ENCODE results near the gene TMCC2. TPM values are rescaled to one million over a fixed set of nuclear protein-coding genes. Genes with fewer than 3 reads are reported as not detected.

TMCC2 gene
- total RNA-seq, 1 donor from 2014 or later, result 7.1 TPM

GRCh38 chr1:205306929-205307566, 79.3 kb downstream of the TMCC2 start:
- no peak for DNase-seq (ENCODE audit: low spot score)
- H3K27me3 ChIP-seq, result no peaks in the 10 kb centered on the region
- no peak for TF ChIP-seq EZH2 (IDR thresholded peaks at IDR 0.05)
- TF ChIP-seq, protein P1, sequence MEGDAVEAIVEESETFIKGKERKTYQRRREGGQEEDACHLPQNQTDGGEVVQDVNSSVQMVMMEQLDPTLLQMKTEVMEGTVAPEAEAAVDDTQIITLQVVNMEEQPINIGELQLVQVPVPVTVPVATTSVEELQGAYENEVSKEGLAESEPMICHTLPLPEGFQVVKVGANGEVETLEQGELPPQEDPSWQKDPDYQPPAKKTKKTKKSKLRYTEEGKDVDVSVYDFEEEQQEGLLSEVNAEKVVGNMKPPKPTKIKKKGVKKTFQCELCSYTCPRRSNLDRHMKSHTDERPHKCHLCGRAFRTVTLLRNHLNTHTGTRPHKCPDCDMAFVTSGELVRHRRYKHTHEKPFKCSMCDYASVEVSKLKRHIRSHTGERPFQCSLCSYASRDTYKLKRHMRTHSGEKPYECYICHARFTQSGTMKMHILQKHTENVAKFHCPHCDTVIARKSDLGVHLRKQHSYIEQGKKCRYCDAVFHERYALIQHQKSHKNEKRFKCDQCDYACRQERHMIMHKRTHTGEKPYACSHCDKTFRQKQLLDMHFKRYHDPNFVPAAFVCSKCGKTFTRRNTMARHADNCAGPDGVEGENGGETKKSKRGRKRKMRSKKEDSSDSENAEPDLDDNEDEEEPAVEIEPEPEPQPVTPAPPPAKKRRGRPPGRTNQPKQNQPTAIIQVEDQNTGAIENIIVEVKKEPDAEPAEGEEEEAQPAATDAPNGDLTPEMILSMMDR (IDR thresholded peaks at IDR 0.05), result no peak
- TF ChIP-seq EZH2phosphoT487 (IDR thresholded peaks at IDR 0.05), result no peak
- peaks cover 93% of the 10 kb centered on the region for H3K79me2 ChIP-seq (ENCODE audit: low read depth)
- peaks cover 11% of the 10 kb centered on the region for H3K27me3 Mint-ChIP-seq (ENCODE audit: insufficient read depth, low read depth)
- H3K27ac ChIP-seq, result peak overlapping the region; percentile 100
- peak overlapping the region; percentile 60 for H3K27ac Mint-ChIP-seq
- peaks cover 76% of the 10 kb centered on the region for H3K4me1 Mint-ChIP-seq
- no peak overlapping the region for H3K4me3 Mint-ChIP-seq
- no peaks in the 10 kb centered on the region for H3K9me3 Mint-ChIP-seq
- H3K4me2 ChIP-seq, result no peak overlapping the region
- no peak overlapping the region for H3K4me3 ChIP-seq
- no peaks in the 10 kb centered on the region for H3K9me3 ChIP-seq (ENCODE audit: low read depth)
- peaks cover 40% of the 10 kb centered on the region for H3K4me1 ChIP-seq
- peaks cover 83% of the 10 kb centered on the region for H3F3A ChIP-seq (ENCODE audit: low read depth)
- peaks cover 94% of the 10 kb centered on the region for H4K20me1 ChIP-seq (ENCODE audit: low read depth)
- H3K9ac ChIP-seq, result no peak overlapping the region
- no peak overlapping the region for H2AFZ ChIP-seq (replicated peaks)
- peaks cover 32% of the 10 kb centered on the region for H3K36me3 ChIP-seq
- H3K36me3 Mint-ChIP-seq, result peaks cover 69% of the 10 kb centered on the region

GRCh38 chr1:205309741-205310140, 82.0 kb downstream of the TMCC2 start:
- peak overlapping the region; percentile 65 for H3K27ac Mint-ChIP-seq
- peaks cover 90% of the 10 kb centered on the region for H4K20me1 ChIP-seq (ENCODE audit: low read depth)
- H2AFZ ChIP-seq (replicated peaks), result no peak overlapping the region
- H3K4me1 ChIP-seq, result peaks cover 38% of the 10 kb centered on the region
- peak overlapping the region; percentile 30 for H3K4me3 Mint-ChIP-seq
- TF ChIP-seq, protein P1 (IDR thresholded peaks at IDR 0.05), result no peak
- no peak for TF ChIP-seq EZH2 (IDR thresholded peaks at IDR 0.05)
- TF ChIP-seq EZH2phosphoT487 (IDR thresholded peaks at IDR 0.05), result no peak
- no peaks in the 10 kb centered on the region for H3K27me3 ChIP-seq
- no peak overlapping the region for H3K9ac ChIP-seq
- H3K27me3 Mint-ChIP-seq (ENCODE audit: insufficient read depth, low read depth), result peaks cover 10% of the 10 kb centered on the region
- H3K9me3 ChIP-seq (ENCODE audit: low read depth), result no peaks in the 10 kb centered on the region
- H3K79me2 ChIP-seq (ENCODE audit: low read depth), result peaks cover 95% of the 10 kb centered on the region
- no peak for DNase-seq (ENCODE audit: low spot score)
- H3F3A ChIP-seq (ENCODE audit: low read depth), result peaks cover 81% of the 10 kb centered on the region
- H3K36me3 Mint-ChIP-seq, result peaks cover 62% of the 10 kb centered on the region
- H3K4me3 ChIP-seq, result no peak overlapping the region
- H3K4me1 Mint-ChIP-seq, result peaks cover 83% of the 10 kb centered on the region
- no peak overlapping the region for H3K4me2 ChIP-seq
- H3K9me3 Mint-ChIP-seq, result no peaks in the 10 kb centered on the region
- H3K36me3 ChIP-seq, result peaks cover 32% of the 10 kb centered on the region
- H3K27ac ChIP-seq, result peak overlapping the region; percentile 100

- no peaks in the 10 kb centered on the region for H3K9me3 Mint-ChIP-seq
These were observed 83.4 kb downstream of the TMCC2 start for GRCh38 chr1:205310976-205311704.

More at GRCh38 chr1:205310976-205311704, 83.4 kb downstream of the TMCC2 start:
- DNase-seq (ENCODE audit: low spot score), result no peak
- H3K4me1 ChIP-seq, result peaks cover 52% of the 10 kb centered on the region
- H3K9me3 ChIP-seq (ENCODE audit: low read depth), result no peaks in the 10 kb centered on the region
- peak overlapping the region; percentile 69 for H3K4me3 Mint-ChIP-seq
- peak overlapping the region; percentile 100 for H3K27ac ChIP-seq
- H3K27ac Mint-ChIP-seq, result peak overlapping the region; percentile 100
- peaks cover 93% of the 10 kb centered on the region for H4K20me1 ChIP-seq (ENCODE audit: low read depth)
- no peak overlapping the region for H3K4me3 ChIP-seq
- peaks cover 32% of the 10 kb centered on the region for H3K36me3 ChIP-seq
- H3K4me1 Mint-ChIP-seq, result peaks cover 86% of the 10 kb centered on the region
- H3K27me3 Mint-ChIP-seq (ENCODE audit: insufficient read depth, low read depth), result peaks cover 13% of the 10 kb centered on the region
- TF ChIP-seq EZH2 (IDR thresholded peaks at IDR 0.05), result no peak
- TF ChIP-seq EZH2phosphoT487 (IDR thresholded peaks at IDR 0.05), result no peak
- TF ChIP-seq, protein P1 (IDR thresholded peaks at IDR 0.05), result no peak
- H3K27me3 ChIP-seq, result no peaks in the 10 kb centered on the region
- H3K79me2 ChIP-seq (ENCODE audit: low read depth), result peaks cover 95% of the 10 kb centered on the region
- peaks cover 82% of the 10 kb centered on the region for H3F3A ChIP-seq (ENCODE audit: low read depth)
- peaks cover 53% of the 10 kb centered on the region for H3K36me3 Mint-ChIP-seq
- no peak overlapping the region for H2AFZ ChIP-seq (replicated peaks)
- no peak overlapping the region for H3K9ac ChIP-seq
- H3K4me2 ChIP-seq, result peak overlapping the region; percentile 93

All from neural progenitor cell (in vitro differentiated cells).